Fibroblast of lung (primary cell): Measurements from ENCODE around the gene ZNF609. TPM values are rescaled to one million over a fixed set of nuclear protein-coding genes. Genes with fewer than 3 reads are reported as not detected.
"Not testable (repeated sequence)": the region's sequence is repeated elsewhere in the genome, so short reads cannot be mapped to it uniquely, and the experiment has no call there.

Experiments used
- DNase-seq, 2 donors: peaks; one replicate each; pipeline versions ENCODE4 v3.0.0 to v3.0.0-alpha.2; 2010; ENCODE audit warnings: low read depth in 2 of 2
- H2AFZ ChIP-seq: 2 replicates; pipeline ENCODE4 v1.5.1; 2012; ENCODE audit warnings: low read length, control low read depth, inconsistent platforms
- H3K27ac ChIP-seq: 2 replicates; pipeline ENCODE4 v1.5.1; 2011; ENCODE audit warnings: low read length, control low read depth; ENCODE audit not compliant: insufficient read depth
- H3K27me3 ChIP-seq: 2 replicates; pipeline ENCODE4 v1.5.1; 2011; ENCODE audit warnings: mild to moderate bottlenecking, low read length; ENCODE audit not compliant: control insufficient read depth, insufficient read depth
- H3K36me3 ChIP-seq: 2 replicates; pipeline ENCODE4 v1.5.1; 2011; ENCODE audit warnings: low read length; ENCODE audit not compliant: control insufficient read depth, insufficient read depth
- H3K4me1 ChIP-seq: 2 replicates; pipeline ENCODE4 v1.5.1; 2011; ENCODE audit warnings: low read length; ENCODE audit not compliant: control insufficient read depth, insufficient read depth; ENCODE audit errors: extremely low read depth
- H3K4me2 ChIP-seq: 2 replicates; pipeline ENCODE4 v1.5.1; 2011; ENCODE audit warnings: low read length, control low read depth; ENCODE audit not compliant: insufficient read depth; ENCODE audit errors: extremely low read depth
- H3K4me3 ChIP-seq, 4 experiments: fragments of 200-600 bp in 1 of 4; sonication (generic) in 1 of 4; replicated peaks in 1 of 4; 2 replicates each; pipeline ENCODE4 v1.5.1; 2011 to 2016; ENCODE audit warnings: low read length in 4 of 4, low read depth in 3 of 4, mild to moderate bottlenecking in 3 of 4, control low read depth in 2 of 4, inconsistent platforms in 1 of 4, mixed read lengths in 1 of 4; ENCODE audit not compliant: insufficient read depth in 1 of 4; ENCODE audit errors: control extremely low read depth in 1 of 4
- H3K79me2 ChIP-seq: 2 replicates; pipeline ENCODE4 v1.5.1; 2012; ENCODE audit warnings: mild to moderate bottlenecking, low read length, inconsistent platforms; ENCODE audit not compliant: control insufficient read depth, insufficient read depth
- H3K9ac ChIP-seq: 2 replicates; pipeline ENCODE4 v1.5.1; 2011; ENCODE audit warnings: mild to moderate bottlenecking, low read length, control low read depth; ENCODE audit not compliant: insufficient read depth
- H3K9me3 ChIP-seq: 2 replicates; pipeline ENCODE4 v1.5.1; 2012; ENCODE audit warnings: low read depth, low read length; ENCODE audit not compliant: control insufficient read depth, insufficient read depth
- H4K20me1 ChIP-seq: 2 replicates; pipeline ENCODE4 v1.5.1; 2011; ENCODE audit warnings: low read length; ENCODE audit not compliant: control insufficient read depth, insufficient read depth; ENCODE audit errors: extremely low read depth
- EZH2 ChIP-seq: IDR thresholded peaks from 2 replicates; pipeline ENCODE4 v1.5.1; 2012; ENCODE audit warnings: low read length, control low read depth, mild to moderate bottlenecking; ENCODE audit errors: missing control alignments
- polyA plus RNA-seq, 2 donors: library from polyadenylated mRNA; depleted of rRNA in 1 of 2; stranded (reverse) in 1 of 2; unstranded in 1 of 2; fragments of >200 nt; gene quantifications; 2 replicates each; pipeline ENCODE4 v1.2.1, GENCODE V29; 2011 to 2012; ENCODE audit warnings: missing spikeins in 1 of 2
- total RNA-seq: library from RNA; depleted of rRNA; stranded (reverse); fragments of >200 nt; gene quantifications from 2 replicates; pipeline ENCODE4 v1.2.1, GENCODE V29; 2014
- TF ChIP-seq, protein P1 (sequence below), 2 donors: IDR thresholded peaks in 1 of 2; conservative IDR thresholded peaks in 1 of 2; 1 replicate in 1 of 2; 2 replicates in 1 of 2; pipeline ENCODE4 v1.5.1; 2011 to 2012; ENCODE audit warnings: low read length in 2 of 2, control low read depth in 1 of 2, inconsistent platforms in 1 of 2, low read depth in 1 of 2, mild to moderate bottlenecking in 1 of 2

Gene ZNF609
- total and polyA plus RNA-seq, 2 donors (not counting 1 experiment from before 2014, with no cell fraction given) = 10.8 to 14.7 TPM

DNA sequence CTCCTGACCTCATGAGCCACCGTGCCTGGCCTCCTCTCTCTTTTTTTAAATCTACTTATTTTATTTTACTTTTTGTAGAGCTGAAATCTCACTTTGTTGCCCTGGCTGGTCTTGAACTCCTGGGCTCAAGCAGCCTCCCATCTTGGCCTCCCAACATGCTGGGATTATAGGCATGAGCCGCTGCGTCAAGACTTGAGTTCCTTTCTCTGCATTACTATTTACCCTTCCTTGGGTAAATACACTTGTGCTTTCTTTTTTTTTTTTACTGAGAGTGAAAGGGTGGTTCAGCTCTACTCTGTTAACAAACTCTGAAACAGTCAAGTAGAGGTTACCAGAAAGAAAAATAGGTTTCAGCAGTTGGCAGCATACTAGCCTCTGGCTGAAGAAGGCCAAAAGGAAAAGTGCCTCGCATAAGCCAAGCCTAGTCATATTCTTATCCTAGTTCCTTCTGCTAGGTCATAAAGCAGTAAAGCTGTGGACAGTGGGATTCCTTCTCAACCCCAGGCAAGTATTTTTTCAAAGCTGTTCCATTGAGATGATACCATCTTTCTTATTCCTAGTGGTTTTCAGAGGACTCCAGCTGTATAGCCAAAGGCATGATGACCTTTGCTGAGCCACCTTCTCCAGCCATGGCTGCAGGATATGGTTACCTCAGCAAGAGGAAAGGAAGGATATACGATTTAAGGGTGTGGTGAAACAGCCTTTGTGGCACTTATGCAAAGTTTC, 179.9 kb downstream of the ZNF609 start:
- DNase-seq = peak; percentile 41 to 43
- H3K27me3 ChIP-seq = no peaks in the 10 kb centered on the region
- H3K4me1 ChIP-seq = no peaks in the 10 kb centered on the region
- no peaks in the 10 kb centered on the region for H3K79me2 ChIP-seq
- H4K20me1 ChIP-seq = no peaks in the 10 kb centered on the region
- H3K27ac ChIP-seq = no peak overlapping the region
- H3K36me3 ChIP-seq = no peaks in the 10 kb centered on the region
- H2AFZ ChIP-seq = no peak overlapping the region
- TF ChIP-seq, protein P1, sequence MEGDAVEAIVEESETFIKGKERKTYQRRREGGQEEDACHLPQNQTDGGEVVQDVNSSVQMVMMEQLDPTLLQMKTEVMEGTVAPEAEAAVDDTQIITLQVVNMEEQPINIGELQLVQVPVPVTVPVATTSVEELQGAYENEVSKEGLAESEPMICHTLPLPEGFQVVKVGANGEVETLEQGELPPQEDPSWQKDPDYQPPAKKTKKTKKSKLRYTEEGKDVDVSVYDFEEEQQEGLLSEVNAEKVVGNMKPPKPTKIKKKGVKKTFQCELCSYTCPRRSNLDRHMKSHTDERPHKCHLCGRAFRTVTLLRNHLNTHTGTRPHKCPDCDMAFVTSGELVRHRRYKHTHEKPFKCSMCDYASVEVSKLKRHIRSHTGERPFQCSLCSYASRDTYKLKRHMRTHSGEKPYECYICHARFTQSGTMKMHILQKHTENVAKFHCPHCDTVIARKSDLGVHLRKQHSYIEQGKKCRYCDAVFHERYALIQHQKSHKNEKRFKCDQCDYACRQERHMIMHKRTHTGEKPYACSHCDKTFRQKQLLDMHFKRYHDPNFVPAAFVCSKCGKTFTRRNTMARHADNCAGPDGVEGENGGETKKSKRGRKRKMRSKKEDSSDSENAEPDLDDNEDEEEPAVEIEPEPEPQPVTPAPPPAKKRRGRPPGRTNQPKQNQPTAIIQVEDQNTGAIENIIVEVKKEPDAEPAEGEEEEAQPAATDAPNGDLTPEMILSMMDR (conservative IDR thresholded peaks at IDR 0.05 in 1 of 2, IDR thresholded peaks at IDR 0.05 in 1 of 2; ENCODE audit: low read depth in 1 of 2, low read length in 2 of 2) = no peak
- H3K9me3 ChIP-seq = no peaks in the 10 kb centered on the region
- no peak overlapping the region for H3K4me2 ChIP-seq
- no peak overlapping the region for H3K9ac ChIP-seq
- H3K4me3 ChIP-seq = no peak overlapping the region

DNA sequence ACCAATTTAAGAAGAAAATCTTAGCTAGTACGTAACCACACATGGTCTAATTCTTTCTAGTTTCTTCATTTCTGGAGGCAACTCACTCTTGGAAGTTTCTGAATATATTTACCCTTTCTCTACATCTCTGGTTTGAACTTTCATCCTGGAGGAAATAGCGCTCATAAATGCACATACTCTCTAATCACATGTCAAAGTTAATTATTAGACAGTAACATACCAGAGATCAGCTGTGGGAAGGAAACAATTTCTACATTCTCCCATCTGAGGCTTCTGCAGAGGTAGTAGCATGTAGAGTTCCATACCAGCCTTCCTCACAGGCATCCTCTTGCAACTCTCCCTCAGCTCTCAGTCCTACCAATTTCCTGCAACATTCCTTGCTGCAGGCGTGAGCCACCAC, 182.5 kb downstream of the ZNF609 start:
- no peaks in the 10 kb centered on the region for H3K79me2 ChIP-seq
- no peak overlapping the region for H3K9ac ChIP-seq
- DNase-seq = no peak
- TF ChIP-seq, protein P1 (conservative IDR thresholded peaks at IDR 0.05 in 1 of 2, IDR thresholded peaks at IDR 0.05 in 1 of 2; ENCODE audit: low read depth in 1 of 2, low read length in 2 of 2) = no peak
- no peak for TF ChIP-seq EZH2
- no peak overlapping the region for H2AFZ ChIP-seq
- no peaks in the 10 kb centered on the region for H3K36me3 ChIP-seq
- H3K4me1 ChIP-seq = no peaks in the 10 kb centered on the region
- H3K4me2 ChIP-seq = no peak overlapping the region
- H4K20me1 ChIP-seq = no peaks in the 10 kb centered on the region
- H3K27ac ChIP-seq = no peak overlapping the region
- H3K9me3 ChIP-seq = no peaks in the 10 kb centered on the region
- no peak overlapping the region for H3K4me3 ChIP-seq
- H3K27me3 ChIP-seq = no peaks in the 10 kb centered on the region

DNA sequence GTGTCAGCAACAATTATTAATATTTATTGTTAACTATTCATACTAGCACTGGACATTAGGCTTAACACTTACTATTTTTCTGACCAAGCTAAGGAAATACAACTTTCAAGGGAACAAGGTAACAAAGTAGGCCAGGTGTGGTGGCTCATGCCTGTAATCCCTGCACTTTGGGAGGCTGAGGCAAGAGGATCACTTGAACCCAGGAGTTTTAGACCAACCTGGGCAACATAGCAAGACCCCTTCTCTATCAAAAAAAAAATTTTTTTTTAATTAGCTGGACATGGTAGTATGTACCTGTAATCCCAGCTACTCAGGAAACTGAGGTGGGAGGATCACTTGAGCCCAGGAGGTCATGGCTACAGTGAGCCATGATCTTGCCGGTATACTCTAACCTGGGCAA, 183.3 kb downstream of the ZNF609 start:
- Histone ChIP-seq H3K79me2 (no peaks in the 10 kb centered on the region), H3K4me2 (no peak overlapping the region), H3K9me3 (no peaks in the 10 kb centered on the region), H3K9ac (no peak overlapping the region), H3K27ac (no peak overlapping the region), H3K4me3 (no peak overlapping the region), H3K4me1 (no peaks in the 10 kb centered on the region), H2AFZ (no peak overlapping the region), H3K27me3 (no peaks in the 10 kb centered on the region), H4K20me1 (no peaks in the 10 kb centered on the region), H3K36me3 (no peaks in the 10 kb centered on the region)
- no peak for DNase-seq
- TF ChIP-seq, protein P1 (conservative IDR thresholded peaks at IDR 0.05 in 1 of 2, IDR thresholded peaks at IDR 0.05 in 1 of 2; ENCODE audit: low read depth in 1 of 2, low read length in 2 of 2) = no peak
- TF ChIP-seq EZH2 = no peak

DNA sequence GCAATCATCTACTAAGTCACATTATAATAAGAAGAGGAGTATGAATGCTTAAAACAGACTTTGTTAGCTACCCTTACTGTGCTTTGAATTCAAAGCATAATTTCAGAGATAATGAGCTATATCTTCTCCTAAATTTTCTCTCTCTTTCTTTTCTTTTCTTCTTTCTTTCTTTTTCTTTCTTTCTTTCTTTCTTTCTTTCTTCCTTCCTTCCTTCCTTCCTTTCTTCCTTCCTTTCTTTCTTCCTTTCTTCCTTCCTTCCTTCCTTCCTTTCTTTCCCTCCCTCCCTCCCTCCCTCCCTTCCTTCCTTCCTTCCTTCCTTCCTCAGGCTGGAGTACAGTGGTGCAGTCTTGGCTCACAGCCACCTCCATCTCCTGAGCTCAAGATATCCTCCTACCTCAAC, 184.4 kb downstream of the ZNF609 start:
- DNase-seq, H3K4me3 ChIP-seq, H3K27ac ChIP-seq, H4K20me1 ChIP-seq, H3K9ac ChIP-seq, H3K79me2 ChIP-seq, H3K9me3 ChIP-seq, H3K36me3 ChIP-seq, H3K27me3 ChIP-seq, H3K4me1 ChIP-seq, H3K4me2 ChIP-seq, H2AFZ ChIP-seq: not testable (repeated sequence)
